BJ (cell line): Measurements from ENCODE around the gene TPM3. TPM values are rescaled to one million over a fixed set of nuclear protein-coding genes. Genes with fewer than 3 reads are reported as not detected.
"Not testable (repeated sequence)": the region's sequence is repeated elsewhere in the genome, so short reads cannot be mapped to it uniquely, and the experiment has no call there.

Experiments
- CTCF ChIA-PET: fragments of 350-600 bp; formaldehyde crosslinking; extraction: SDS; loops from one replicate; lab custom pipeline; 2021; ENCODE audit warnings: antibody characterized with exemption, inconsistent platforms; lab: Yijun Ruan, JAX
- POLR2A ChIA-PET: fragments of 300-600 bp; sonication (Branson Sonifier 250); formaldehyde crosslinking; extraction: SDS; loops from one replicate; lab custom pipeline; 2021; ENCODE audit warnings: antibody characterized with exemption; lab: Charles Lee
- DNase-seq: peaks from one replicate; pipeline ENCODE4 v3.0.0-alpha.2; 2011; ENCODE audit warnings: low read depth
- H3K27me3 ChIP-seq: 2 replicates; pipeline ENCODE4 v1.6.0; 2011; ENCODE audit warnings: low read length; ENCODE audit not compliant: control insufficient read depth, insufficient read depth
- H3K36me3 ChIP-seq: 2 replicates; pipeline ENCODE4 v1.5.1; 2011; ENCODE audit warnings: low read length; ENCODE audit not compliant: control insufficient read depth, insufficient read depth
- H3K4me3 ChIP-seq: 2 replicates; pipeline ENCODE4 v1.5.1; 2011; ENCODE audit warnings: low read depth, mild to moderate bottlenecking, control low read depth, low read length
- polyA plus RNA-seq: library from polyadenylated mRNA; depleted of rRNA; stranded (reverse); fragments of >200 nt; gene quantifications from 2 replicates; pipeline ENCODE4 v1.2.3, GENCODE V29; 2011
- TF ChIP-seq, protein P1 (sequence below): IDR thresholded peaks from 2 replicates; pipeline ENCODE4 v1.5.1; 2011; ENCODE audit warnings: low read depth, mild to moderate bottlenecking, control low read depth, inconsistent platforms, low read length, moderate library complexity; ENCODE audit not compliant: insufficient read depth

Gene TPM3
- polyA plus RNA-seq, 1 experiment: 275 TPM

- Histone ChIP-seq H3K27me3 (no peaks in the 10 kb centered on the region), H3K4me3 (no peak overlapping the region), H3K36me3 (peaks cover 17% of the 10 kb centered on the region)
- no peak for DNase-seq
- TF ChIP-seq, protein P1, sequence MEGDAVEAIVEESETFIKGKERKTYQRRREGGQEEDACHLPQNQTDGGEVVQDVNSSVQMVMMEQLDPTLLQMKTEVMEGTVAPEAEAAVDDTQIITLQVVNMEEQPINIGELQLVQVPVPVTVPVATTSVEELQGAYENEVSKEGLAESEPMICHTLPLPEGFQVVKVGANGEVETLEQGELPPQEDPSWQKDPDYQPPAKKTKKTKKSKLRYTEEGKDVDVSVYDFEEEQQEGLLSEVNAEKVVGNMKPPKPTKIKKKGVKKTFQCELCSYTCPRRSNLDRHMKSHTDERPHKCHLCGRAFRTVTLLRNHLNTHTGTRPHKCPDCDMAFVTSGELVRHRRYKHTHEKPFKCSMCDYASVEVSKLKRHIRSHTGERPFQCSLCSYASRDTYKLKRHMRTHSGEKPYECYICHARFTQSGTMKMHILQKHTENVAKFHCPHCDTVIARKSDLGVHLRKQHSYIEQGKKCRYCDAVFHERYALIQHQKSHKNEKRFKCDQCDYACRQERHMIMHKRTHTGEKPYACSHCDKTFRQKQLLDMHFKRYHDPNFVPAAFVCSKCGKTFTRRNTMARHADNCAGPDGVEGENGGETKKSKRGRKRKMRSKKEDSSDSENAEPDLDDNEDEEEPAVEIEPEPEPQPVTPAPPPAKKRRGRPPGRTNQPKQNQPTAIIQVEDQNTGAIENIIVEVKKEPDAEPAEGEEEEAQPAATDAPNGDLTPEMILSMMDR: no peak
- CTCF ChIA-PET: no interaction called here
- POLR2A ChIA-PET: no interaction called here
Observed at GRCh38 chr1:154236855-154237254, 45.0 kb upstream of the TPM3 start.

- DNase-seq, CTCF ChIA-PET, H3K4me3 ChIP-seq, H3K27me3 ChIP-seq, POLR2A ChIA-PET: not testable (repeated sequence)
- peaks cover 21% of the 10 kb centered on the region for H3K36me3 ChIP-seq
Observed at GRCh38 chr1:154233127-154233526, 41.2 kb upstream of the TPM3 start.

DNA sequence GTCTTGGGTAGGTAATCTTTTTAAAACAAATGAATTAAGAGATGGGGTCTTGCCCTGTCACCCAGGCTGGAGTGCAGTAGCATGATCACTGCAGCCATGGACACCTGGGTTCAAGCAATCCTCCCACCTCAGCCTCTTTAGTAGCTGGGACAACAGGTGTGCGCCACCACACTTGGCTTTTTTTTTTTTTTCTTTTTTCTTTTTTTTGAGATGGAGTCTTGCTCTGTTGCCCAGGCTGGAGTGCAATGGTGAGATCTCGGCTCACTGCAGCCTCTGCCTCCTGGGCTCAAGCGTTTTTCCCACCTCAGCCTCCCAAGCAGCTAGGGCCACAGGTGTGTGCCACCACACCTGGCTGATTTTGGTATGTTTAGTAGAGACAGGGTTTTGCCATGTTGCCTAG is 39.2 kb upstream of the TPM3 start:
- CTCF ChIA-PET: interaction anchor here (1.1 kb wide), 1 partner anchor 41 kb away, joined by 3 read pairs; no protein-coding TSS in a partner anchor
- H3K27me3 ChIP-seq, H3K4me3 ChIP-seq, POLR2A ChIA-PET, DNase-seq: not testable (repeated sequence)
- H3K36me3 ChIP-seq: peaks cover 24% of the 10 kb centered on the region

DNA sequence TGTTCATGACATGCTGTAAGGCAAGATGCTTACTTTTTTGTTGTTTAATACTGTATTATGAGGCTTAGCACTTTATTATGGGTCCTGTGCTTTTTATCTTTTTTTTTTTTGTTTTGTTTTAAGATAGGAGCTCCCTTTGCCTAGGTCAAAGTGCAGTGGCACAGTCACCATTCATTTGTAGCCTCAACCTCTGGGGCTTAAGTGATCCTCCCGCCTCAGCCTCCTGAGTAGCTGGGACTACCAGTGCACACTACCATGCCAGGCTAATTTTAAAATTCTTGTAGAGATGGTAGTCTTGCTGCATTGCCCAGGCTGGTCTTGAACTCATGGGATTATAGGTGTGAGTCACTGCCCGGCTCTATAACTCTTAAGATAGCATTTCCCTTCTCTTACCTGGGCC is 33.5 kb upstream of the TPM3 start:
- CTCF ChIA-PET: no interaction called here
- peaks cover 11% of the 10 kb centered on the region for H3K36me3 ChIP-seq
- TF ChIP-seq, protein P1: no peak
- no peak for DNase-seq
- H3K27me3 ChIP-seq: no peaks in the 10 kb centered on the region
- POLR2A ChIA-PET: no interaction called here
- no peak overlapping the region for H3K4me3 ChIP-seq

- TF ChIP-seq, protein P1: no peak
- H3K27me3 ChIP-seq: no peaks in the 10 kb centered on the region
- H3K4me3 ChIP-seq: no peak overlapping the region
- no peak for DNase-seq
- ChIA-PET CTCF (no interaction called here), POLR2A (no interaction called here)
- peaks cover 10% of the 10 kb centered on the region for H3K36me3 ChIP-seq
Observed at GRCh38 chr1:154223621-154224020, 31.7 kb upstream of the TPM3 start.

GRCh38 chr1:154222918-154223317 is 31.0 kb upstream of the TPM3 start:
- Histone ChIP-seq H3K36me3 (peaks cover 9% of the 10 kb centered on the region), H3K4me3 (no peak overlapping the region), H3K27me3 (no peaks in the 10 kb centered on the region)
- no peak for DNase-seq
- TF ChIP-seq, protein P1: no peak
- POLR2A ChIA-PET: no interaction called here
- CTCF ChIA-PET: interaction anchor here (0.9 kb wide), 1 partner anchor 24 kb away, joined by 3 read pairs; no protein-coding TSS in a partner anchor
